K562 (cell line): Measurements from ENCODE around the gene KCNC3. TPM values are rescaled to one million over a fixed set of nuclear protein-coding genes. Genes with fewer than 3 reads are reported as not detected.

Experiments
- ATAC-seq: fragments of 200-7000 bp; cut with Tn5 transposase; 3 replicates; pipeline ENCODE4 v1.9.1; 2020; ENCODE audit warnings: moderate library complexity
- BruUV-seq: library from RNA; stranded (reverse); fragments of 400-500 nt; replicated peaks from 2 replicates; lab custom pipeline; 2021; lab: Mats Ljungman, UMichigan
- CTCF ChIA-PET: fragments of 300-600 bp; formaldehyde crosslinking; extraction: SDS; loops from one replicate; lab custom pipeline; 2021; ENCODE audit warnings: low intra/inter-chr PET ratio; lab: Yijun Ruan, JAX
- POLR2A ChIA-PET: fragments of 300-600, 350-650 bp; sonication (Branson Sonifier 250); formaldehyde crosslinking; extraction: SDS; loops from one replicate; lab custom pipeline; 2021; ENCODE audit warnings: antibody characterized with exemption, inconsistent platforms; lab: Yijun Ruan, JAX
- DNase-seq, 4 experiments: peaks; one replicate each; pipeline versions ENCODE4 v3.0.0 to v3.0.0-alpha.2; 2011 to 2018; ENCODE audit warnings: low spot score in 3 of 4, mixed read lengths in 3 of 4; ENCODE audit errors: extremely low read depth in 1 of 4
- FAIRE-seq: peaks from 2 replicates; lab custom pipeline; 2011; peaks lifted over from hg19 to GRCh38; lab: Jason Lieb, UNC
- H2AFZ ChIP-seq: 2 replicates; pipeline ENCODE4 v1.6.0; 2011; ENCODE audit warnings: low read depth, low read length, control low read depth, inconsistent platforms
- H3K27ac ChIP-seq: fragments of 200-600 bp; 3 replicates; pipeline ENCODE4 v1.8.0; 2011; ENCODE audit warnings: low read depth, mild to moderate bottlenecking, control low read depth, inconsistent platforms, low read length, moderate library complexity, mixed read lengths; ENCODE audit errors: extremely low read depth
- H3K27me3 ChIP-seq, 2 experiments: fragments of 300-600 bp in 1 of 2; 2 replicates in 1 of 2; 3 replicates in 1 of 2; pipeline versions ENCODE4 v1.6.0 to v1.8.0; 2011; ENCODE audit warnings: inconsistent platforms in 2 of 2, low read length in 2 of 2, mild to moderate bottlenecking in 1 of 2, mixed read lengths in 1 of 2, moderate library complexity in 1 of 2; ENCODE audit not compliant: control insufficient read depth in 2 of 2, insufficient read depth in 2 of 2
- H3K36me3 ChIP-seq: fragments of 300-600 bp; 3 replicates; pipeline ENCODE4 v1.8.0; 2011; ENCODE audit warnings: mild to moderate bottlenecking, low read length, inconsistent platforms; ENCODE audit not compliant: control insufficient read depth, insufficient read depth
- H3K4me1 ChIP-seq, 2 experiments: fragments of 200-600 bp in 1 of 2; replicated peaks in 1 of 2; 2 replicates in 1 of 2; 3 replicates in 1 of 2; pipeline versions ENCODE4 v1.5.1 to v1.8.0; 2011; ENCODE audit warnings: inconsistent platforms in 2 of 2, low read length in 2 of 2, mild to moderate bottlenecking in 1 of 2, mixed read lengths in 1 of 2, moderate library complexity in 1 of 2; ENCODE audit not compliant: control insufficient read depth in 2 of 2, insufficient read depth in 2 of 2
- H3K4me2 ChIP-seq: 2 replicates; pipeline ENCODE4 v1.6.1; 2011; ENCODE audit warnings: low read length, control low read depth, inconsistent platforms, mixed read lengths; ENCODE audit not compliant: insufficient read depth
- H3K4me3 ChIP-seq: fragments of 200-600 bp; sonication (generic), shearing (Covaris generic); 2 replicates; pipeline ENCODE4 v1.5.1; 2016; ENCODE audit warnings: control low read depth, inconsistent platforms
- H3K79me2 ChIP-seq: fragments of 200-600 bp; 3 replicates; pipeline ENCODE4 v1.8.0; 2011; ENCODE audit warnings: low read length, inconsistent platforms; ENCODE audit not compliant: control insufficient read depth, insufficient read depth
- H3K9ac ChIP-seq, 2 experiments: 2 replicates each; pipeline versions ENCODE4 v1.6.0 to v1.6.1; 2011; ENCODE audit warnings: low read depth in 2 of 2, low read length in 2 of 2, control low read depth in 1 of 2, inconsistent platforms in 1 of 2, mild to moderate bottlenecking in 1 of 2, mixed read lengths in 1 of 2; ENCODE audit not compliant: insufficient read depth in 1 of 2
- H3K9me1 ChIP-seq: one replicate; pipeline ENCODE4 v1.6.0; 2011; ENCODE audit warnings: inconsistent platforms, mild to moderate bottlenecking, low read length, moderate library complexity; ENCODE audit not compliant: control insufficient read depth, insufficient read depth
- H3K9me3 ChIP-seq: replicated peaks from 2 replicates; pipeline ENCODE4 v1.5.1; 2011; ENCODE audit warnings: low read depth, low read length, inconsistent platforms; ENCODE audit not compliant: control insufficient read depth, insufficient read depth
- H4K20me1 ChIP-seq: replicated peaks from 2 replicates; pipeline ENCODE4 v1.6.1; 2011; ENCODE audit warnings: low read length, inconsistent platforms, mixed read lengths; ENCODE audit not compliant: control insufficient read depth, insufficient read depth
- BRD4 ChIP-seq: fragments of 200-600 bp; sonication (generic); IDR thresholded peaks from 2 replicates; pipeline ENCODE4 v1.6.1; 2017; ENCODE audit warnings: inconsistent platforms
- CBX2 ChIP-seq: fragments of 200-600 bp; sonication (generic); IDR thresholded peaks from one replicate; pipeline ENCODE4 v1.6.1; 2012; ENCODE audit warnings: mild to moderate bottlenecking, low read length, inconsistent platforms; ENCODE audit not compliant: insufficient read depth, poor library complexity, severe bottlenecking
- MCM5 ChIP-seq: fragments of 450-650 bp; IDR thresholded peaks from 2 replicates; pipeline ENCODE4 v1.6.1; 2016; ENCODE audit warnings: low read depth
- RB1 ChIP-seq: fragments of 450-650 bp; IDR thresholded peaks from 2 replicates; pipeline ENCODE4 v1.6.1; 2017; ENCODE audit warnings: low read depth, mild to moderate bottlenecking
- SIX5 ChIP-seq, 2 experiments: IDR thresholded peaks; 2 replicates each; pipeline ENCODE4 v1.6.1; 2011; ENCODE audit warnings: low read length in 2 of 2, borderline replicate concordance in 1 of 2, low read depth in 1 of 2, mild to moderate bottlenecking in 1 of 2, moderate library complexity in 1 of 2; ENCODE audit not compliant: insufficient read depth in 1 of 2
- ZNF280A ChIP-seq: fragments of 450-650 bp; IDR thresholded peaks from 2 replicates; pipeline ENCODE4 v1.6.1; 2018; ENCODE audit warnings: mild to moderate bottlenecking, low read depth; ENCODE audit not compliant: partially characterized antibody
- WGBS: fragments of 100-300 bp; shearing (Covaris generic); methylation state at CpG from one replicate; pipeline ENCODE4 v1.1.6; 2016; ENCODE audit warnings: low coverage, mixed read lengths; ENCODE audit not compliant: insufficient coverage; ENCODE audit errors: missing lambda C conversion rate; 5-methylcytosine and 5-hydroxymethylcytosine counted together
- in situ Hi-C: fragments of 300-500 bp; cut with MboI; formaldehyde crosslinking; loops from 4 replicates; pipeline ENCODE4 v1.15.0; 2018; ENCODE audit warnings: inconsistent platforms, mixed read lengths
- intact Hi-C: fragments of 100-400 bp; cut with micrococcal nuclease; formaldehyde crosslinking; loops from 2 replicates; pipeline ENCODE4 v1.14.2; 2022
- polyA plus RNA-seq, 8 experiments: library from polyadenylated mRNA; depleted of rRNA in 4 of 8; stranded (reverse) in 5 of 8; unstranded in 3 of 8; fragments of >200 nt; fragmentation: Nextera tagmentation in 2 of 8; fragmentation: Illumina TruSeq in 1 of 8; extraction: Ambion mirVana in 2 of 8; extraction: Trizol in 1 of 8; gene quantifications; 2 replicates each; pipeline versions ENCODE4 v1.2.1 to v1.2.3, GENCODE V29; 2011 to 2014; ENCODE audit warnings: inconsistent platforms in 1 of 8, missing spikeins in 1 of 8
- total RNA-seq, 7 experiments: library from RNA; depleted of rRNA in 6 of 7; stranded (reverse); fragments of >200 nt in 6 of 7; fragmentation: Illumina TruSeq in 2 of 7; extraction: Trizol in 2 of 7; gene quantifications; 2 replicates each; pipeline versions ENCODE4 v1.2.1 to v1.2.3, GENCODE V29; 2011 to 2021; ENCODE audit warnings: low replicate concordance in 1 of 7

KCNC3 gene
- total and polyA plus RNA-seq, 9 of the 15 experiments (the other 6 are each of a cell fraction or from before 2014, with no cell fraction given): 0.03 to 26.2 (median 2.0) TPM

GRCh38 chr19:50266041-50266440 is 63.1 kb downstream of the KCNC3 start:
- H3K27me3 ChIP-seq: no peaks in the 10 kb centered on the region; a peak in 1 of 5 replicates
- peaks cover 25 to 39% of the 10 kb centered on the region in 2 experiments; a peak in 4 of 5 replicates for H3K4me1 ChIP-seq
- intact Hi-C loops: loop anchor here (5.0 kb wide), 1 partner anchor 61 kb away; the partner anchor contains the start of gene KCNC3
- H3K4me2 ChIP-seq: no peak overlapping the region
- no peak for DNase-seq
- H3K9me3 ChIP-seq: no peaks in the 10 kb centered on the region
- no peak for ATAC-seq
- 29% methylated on average over 8 of the region's 8 CpGs for WGBS
- H4K20me1 ChIP-seq: no peaks in the 10 kb centered on the region
- no peaks in the 10 kb centered on the region for H3K36me3 ChIP-seq
- no peaks in the 10 kb centered on the region for H3K79me2 ChIP-seq
- H3K9me1 ChIP-seq: peaks cover 2% of the 10 kb centered on the region
- no peak overlapping the region for H2AFZ ChIP-seq
- H3K27ac ChIP-seq: no peak overlapping the region
- no TSS peak for BruUV-seq
- POLR2A ChIA-PET: interaction anchor here (0.6 to 1.7 kb wide), 2 partner anchors 91 to 457 kb away, joined by 3 to 5 read pairs; partner anchors contain the start of gene CLEC11A
- in situ Hi-C loops: no loop called here
- no peak for FAIRE-seq
- no peak overlapping the region for H3K9ac ChIP-seq
- TF ChIP-seq SIX5 (IDR thresholded peaks at IDR 0.05; ENCODE audit: borderline replicate concordance in 1 of 2, insufficient read depth in 1 of 2, low read depth in 1 of 2, low read length in 2 of 2) (no peak), BRD4 (no peak), CBX2 (no peak), ZNF280A (no peak), MCM5 (no peak), RB1 (no peak)
- CTCF ChIA-PET: no interaction called here
- no peak overlapping the region for H3K4me3 ChIP-seq
